Body of pancreas (tissue), 4 donors: ENCODE results near the gene ALG12. TPM values are rescaled to one million over a fixed set of nuclear protein-coding genes. Genes with fewer than 3 reads are reported as not detected.
A peak's percentile ranks its signal among the peaks of the same experiment; 100 is the strongest.

Source experiments
- ATAC-seq: fragments of 150-250 bp; one replicate; pipeline ENCODE4 v1.9.1; 2016
- DNase-seq, 4 donors: peaks; one replicate each; pipeline ENCODE4 v3.0.0-alpha.2; 2019
- H3K27ac ChIP-seq, 4 donors: fragments of 200-600 bp; sonication (generic); 1 replicate in 3 of 4; 2 replicates in 1 of 4; pipeline versions ENCODE4 v1.5.1 to v1.6.1; 2016 to 2019; ENCODE audit warnings: mild to moderate bottlenecking in 1 of 4, mixed read lengths in 1 of 4, moderate library complexity in 1 of 4
- H3K27me3 ChIP-seq, 2 donors: fragments of 200-600 bp; sonication (generic); one replicate each; pipeline ENCODE4 v1.6.0; 2016; ENCODE audit warnings: mild to moderate bottlenecking in 1 of 2
- H3K36me3 ChIP-seq, 2 donors: fragments of 200-600 bp; sonication (generic); replicated peaks in 1 of 2; 2 replicates each; pipeline ENCODE4 v1.5.1; 2016; ENCODE audit warnings: low read depth in 2 of 2; ENCODE audit not compliant: insufficient read depth in 1 of 2
- H3K4me1 ChIP-seq: fragments of 200-600 bp; sonication (generic); one replicate; pipeline ENCODE4 v1.6.0; 2016
- H3K4me3 ChIP-seq, 2 donors: fragments of 200-600 bp; sonication (generic); 1 replicate in 1 of 2; 2 replicates in 1 of 2; pipeline ENCODE4 v1.5.1; 2016 to 2019
- H3K9me3 ChIP-seq, 3 donors: fragments of 200-600 bp; sonication (generic); 1 replicate in 2 of 3; 2 replicates in 1 of 3; pipeline ENCODE4 v1.5.1; 2016
- POLR2A ChIP-seq, 3 donors: fragments of 450-650 bp; IDR thresholded peaks; one replicate each; pipeline ENCODE4 v1.6.1; 2016; ENCODE audit warnings: antibody characterized with exemption in 3 of 3, mild to moderate bottlenecking in 2 of 3
- WGBS, 2 donors: methylation state at CpG; one replicate each; pipeline ENCODE4 v1.1.5; 2017; 5-methylcytosine and 5-hydroxymethylcytosine counted together
- intact Hi-C: fragments of 100-400 bp; cut with DNase I; formaldehyde crosslinking; loops from one replicate; pipeline ENCODE4 v1.15.1; 2023
- total RNA-seq, 2 donors: library from RNA; depleted of rRNA; stranded (reverse); fragments of >200 nt; gene quantifications; one replicate each; pipeline ENCODE4 v1.1.0, GENCODE V29; 2016
- TF ChIP-seq, protein P1 (sequence below), 7 experiments: fragments of 450-650 bp in 4 of 7; fragments of 200-600 bp in 3 of 7; sonication (generic) in 3 of 7; IDR thresholded peaks; one replicate each; pipeline ENCODE4 v1.5.1; 2016 to 2019; ENCODE audit warnings: antibody characterized with exemption in 7 of 7

The ALG12 gene
- total RNA-seq, 2 donors from 2014 or later: 16.2 to 17.9 TPM

DNA sequence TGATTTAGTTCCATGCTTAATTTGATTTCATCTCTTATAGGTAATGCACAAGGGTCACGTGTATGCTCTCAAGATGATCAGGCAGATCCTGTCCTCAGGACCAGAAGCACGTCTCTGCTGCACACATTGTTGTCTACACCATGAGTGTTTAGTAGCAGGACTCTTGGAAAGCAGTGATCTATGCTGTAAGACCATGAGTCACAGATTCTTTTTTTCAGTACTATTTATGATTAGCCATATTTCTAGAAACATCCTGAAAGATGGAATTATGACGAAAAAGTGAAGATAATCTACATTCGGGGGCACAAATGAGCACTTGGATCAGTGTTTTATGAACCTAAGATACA, 35.0 kb downstream of the ALG12 start:
- H3K4me3 ChIP-seq: no peak overlapping the region
- H3K4me1 ChIP-seq: no peaks in the 10 kb centered on the region
- H3K36me3 ChIP-seq: peaks cover 0 to 12% of the 10 kb centered on the region in 2 donors
- ATAC-seq (no peak), DNase-seq (no peak)
- TF ChIP-seq, protein P1, sequence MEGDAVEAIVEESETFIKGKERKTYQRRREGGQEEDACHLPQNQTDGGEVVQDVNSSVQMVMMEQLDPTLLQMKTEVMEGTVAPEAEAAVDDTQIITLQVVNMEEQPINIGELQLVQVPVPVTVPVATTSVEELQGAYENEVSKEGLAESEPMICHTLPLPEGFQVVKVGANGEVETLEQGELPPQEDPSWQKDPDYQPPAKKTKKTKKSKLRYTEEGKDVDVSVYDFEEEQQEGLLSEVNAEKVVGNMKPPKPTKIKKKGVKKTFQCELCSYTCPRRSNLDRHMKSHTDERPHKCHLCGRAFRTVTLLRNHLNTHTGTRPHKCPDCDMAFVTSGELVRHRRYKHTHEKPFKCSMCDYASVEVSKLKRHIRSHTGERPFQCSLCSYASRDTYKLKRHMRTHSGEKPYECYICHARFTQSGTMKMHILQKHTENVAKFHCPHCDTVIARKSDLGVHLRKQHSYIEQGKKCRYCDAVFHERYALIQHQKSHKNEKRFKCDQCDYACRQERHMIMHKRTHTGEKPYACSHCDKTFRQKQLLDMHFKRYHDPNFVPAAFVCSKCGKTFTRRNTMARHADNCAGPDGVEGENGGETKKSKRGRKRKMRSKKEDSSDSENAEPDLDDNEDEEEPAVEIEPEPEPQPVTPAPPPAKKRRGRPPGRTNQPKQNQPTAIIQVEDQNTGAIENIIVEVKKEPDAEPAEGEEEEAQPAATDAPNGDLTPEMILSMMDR (IDR thresholded peaks at IDR 0.05): no peak
- no peak for TF ChIP-seq POLR2A (IDR thresholded peaks at IDR 0.05)
- no peak overlapping the region for H3K27ac ChIP-seq
- intact Hi-C loops: no loop called here
- no peaks in the 10 kb centered on the region for H3K9me3 ChIP-seq
- WGBS, 2 donors: 90 to 97% methylated on average over 4 of the region's 4 CpGs
- no peaks in the 10 kb centered on the region for H3K27me3 ChIP-seq

DNA sequence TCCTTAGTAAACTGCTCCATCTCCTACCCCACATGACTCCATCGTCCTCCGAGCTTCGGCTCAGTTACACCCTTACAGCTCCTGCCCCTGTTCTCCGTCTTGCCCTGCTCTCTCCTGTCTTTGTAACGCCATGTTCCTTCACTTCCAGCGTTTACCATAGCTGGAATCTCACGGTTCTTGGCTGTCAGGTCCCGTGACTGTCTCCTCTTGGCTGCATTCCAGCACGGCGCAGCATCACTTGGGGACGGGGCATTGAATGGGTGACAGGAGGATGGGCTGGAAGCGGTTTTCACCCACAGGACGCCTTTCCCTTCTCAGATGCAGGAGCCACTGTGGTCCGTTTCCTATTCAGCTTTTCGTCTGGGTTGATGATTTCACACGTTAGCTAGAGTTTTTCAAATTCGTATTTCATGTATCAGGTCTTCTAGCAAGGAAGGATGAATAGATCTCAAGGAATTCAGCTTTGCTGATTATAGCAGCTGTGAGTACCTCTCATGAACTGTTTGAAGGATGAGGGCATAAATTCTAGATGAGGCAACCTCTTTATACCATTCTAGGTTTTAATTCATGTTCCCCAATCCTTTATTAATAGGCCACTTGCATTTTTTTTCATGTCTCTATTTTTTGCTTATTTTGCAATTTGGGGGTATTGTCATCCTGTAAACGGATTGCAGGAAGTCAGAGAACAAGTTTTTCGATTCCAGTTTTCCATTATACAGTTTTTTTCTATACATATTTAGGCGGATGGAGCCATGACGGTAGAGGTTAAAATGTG, 35.5 kb downstream of the ALG12 start:
- Histone ChIP-seq H3K4me3 (no peak overlapping the region), H3K27ac (no peak overlapping the region), H3K36me3 (peaks cover 0 to 12% of the 10 kb centered on the region in 2 donors), H3K27me3 (no peaks in the 10 kb centered on the region), H3K4me1 (no peaks in the 10 kb centered on the region), H3K9me3 (no peaks in the 10 kb centered on the region)
- DNase-seq: peak in 1 of 4 donors; percentile 9
- intact Hi-C loops: no loop called here
- no peak for ATAC-seq
- 86 to 89% methylated on average over 21 of the region's 21 CpGs for WGBS, 2 donors
- TF ChIP-seq, protein P1 (IDR thresholded peaks at IDR 0.05): no peak
- no peak for TF ChIP-seq POLR2A (IDR thresholded peaks at IDR 0.05)

DNA sequence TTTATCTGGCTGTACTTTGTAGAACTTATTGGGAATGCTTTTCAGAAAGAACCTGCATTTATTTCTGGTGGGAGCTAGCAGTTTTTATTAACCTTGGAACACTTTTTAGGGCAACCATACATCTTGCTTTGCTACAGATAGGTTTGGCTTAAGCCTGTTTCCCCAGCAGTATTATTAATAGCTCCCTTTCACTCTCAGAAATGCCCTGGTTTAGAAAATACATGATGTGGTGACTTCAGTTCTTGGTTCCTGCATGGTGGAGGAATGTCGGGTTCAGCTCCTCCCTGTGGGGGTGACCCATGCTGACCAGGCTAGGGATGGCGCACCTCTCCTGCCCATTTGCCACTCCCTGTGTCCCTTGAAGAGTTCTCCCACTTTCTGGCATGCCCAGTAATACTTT, 36.4 kb downstream of the ALG12 start:
- TF ChIP-seq, protein P1 (IDR thresholded peaks at IDR 0.05): no peak
- TF ChIP-seq POLR2A (IDR thresholded peaks at IDR 0.05): no peak
- Histone ChIP-seq H3K27ac (no peak overlapping the region), H3K4me3 (no peak overlapping the region), H3K9me3 (no peaks in the 10 kb centered on the region), H3K27me3 (no peaks in the 10 kb centered on the region), H3K4me1 (no peaks in the 10 kb centered on the region), H3K36me3 (peaks cover 0 to 12% of the 10 kb centered on the region in 2 donors)
- whole genome bisulfite sequencing, 2 donors: 96 to 100% methylated on average over 2 of the region's 2 CpGs
- DNase-seq (no peak), ATAC-seq (no peak)
- intact Hi-C loops: no loop called here

DNA sequence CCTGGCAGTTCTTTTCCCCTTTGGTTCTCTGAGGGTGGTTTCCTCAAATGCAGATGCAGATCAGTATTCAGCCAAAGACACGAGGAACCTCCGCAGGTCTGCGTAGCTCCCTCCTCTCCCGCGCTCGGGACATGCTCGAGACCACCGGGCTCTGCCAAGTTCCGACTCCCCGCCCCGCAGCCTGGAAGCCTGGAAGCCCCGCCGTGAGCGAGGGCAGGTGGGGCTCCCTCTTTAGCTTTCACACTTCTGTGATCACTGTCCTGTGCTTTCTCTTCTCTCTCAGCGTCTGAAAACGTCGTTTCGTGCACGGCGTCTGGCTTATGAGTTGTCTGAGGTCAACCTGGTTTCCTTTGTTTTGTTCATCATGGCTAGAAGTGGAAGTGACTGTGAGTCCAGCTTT, 38.0 kb downstream of the ALG12 start:
- Histone ChIP-seq H3K4me3 (no peak overlapping the region), H3K9me3 (no peaks in the 10 kb centered on the region), H3K27me3 (no peaks in the 10 kb centered on the region), H3K4me1 (no peaks in the 10 kb centered on the region), H3K27ac (no peak overlapping the region), H3K36me3 (peaks cover 0 to 3% of the 10 kb centered on the region in 2 donors)
- WGBS, 2 donors: 82 to 85% methylated on average over 16 to 20 of the region's 20 CpGs
- DNase-seq (no peak), ATAC-seq (no peak)
- TF ChIP-seq, protein P1 (IDR thresholded peaks at IDR 0.05): no peak
- TF ChIP-seq POLR2A (IDR thresholded peaks at IDR 0.05): no peak
- intact Hi-C loops: no loop called here

DNA sequence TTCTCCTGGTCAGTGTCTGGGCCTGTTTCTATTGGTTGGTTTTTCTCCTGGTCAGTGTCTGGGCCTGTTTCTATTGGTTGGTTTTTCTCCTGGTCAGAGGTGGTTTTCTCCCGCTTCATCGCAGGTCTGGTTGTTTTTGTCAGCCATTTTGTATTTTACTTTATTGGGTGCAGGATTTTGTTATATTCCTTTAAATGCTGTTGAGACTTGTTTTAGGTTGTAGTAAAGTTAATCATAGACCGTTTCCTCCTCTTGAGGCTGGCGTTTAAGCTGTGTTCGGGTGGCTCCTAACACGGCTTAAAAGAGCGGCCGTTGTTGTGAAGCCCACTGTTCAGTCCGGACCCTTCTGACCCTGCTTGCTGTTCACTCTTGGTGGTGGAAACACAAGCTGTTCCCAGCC, 38.4 kb downstream of the ALG12 start:
- H3K27me3 ChIP-seq: no peaks in the 10 kb centered on the region
- no peak overlapping the region for H3K4me3 ChIP-seq
- H3K9me3 ChIP-seq: no peaks in the 10 kb centered on the region
- intact Hi-C loops: no loop called here
- 85 to 96% methylated on average over 9 of the region's 9 CpGs for WGBS, 2 donors
- H3K27ac ChIP-seq: no peak overlapping the region
- no peak for TF ChIP-seq POLR2A (IDR thresholded peaks at IDR 0.05)
- TF ChIP-seq, protein P1 (IDR thresholded peaks at IDR 0.05): no peak
- ATAC-seq (no peak), DNase-seq (no peak)
- peaks cover 0 to 3% of the 10 kb centered on the region in 2 donors for H3K36me3 ChIP-seq
- H3K4me1 ChIP-seq: no peaks in the 10 kb centered on the region
